ENCODE results near the gene ACADSB. TPM values are rescaled to one million over a fixed set of nuclear protein-coding genes. Genes with fewer than 3 reads are reported as not detected.

The ACADSB gene
- 10 to 100 TPM; 16.8 to 25.1 TPM for total RNA-seq

- no peaks in the 10 kb centered on the region for H3K9me3 Mint-ChIP-seq
- peak; percentile 91 to 93 for ATAC-seq
Observed at GRCh38 chr10:123008355-123009104, at the start of gene ACADSB, which contains the start of gene IKZF5. Gene ACADSB (plus strand): TSS chr10:123009006. CDS start chr10:123009030, 24 bp downstream. Gene IKZF5 (minus strand): TSS chr10:123008795. CDS start chr10:122998625, 10,170 bp downstream.

DNA sequence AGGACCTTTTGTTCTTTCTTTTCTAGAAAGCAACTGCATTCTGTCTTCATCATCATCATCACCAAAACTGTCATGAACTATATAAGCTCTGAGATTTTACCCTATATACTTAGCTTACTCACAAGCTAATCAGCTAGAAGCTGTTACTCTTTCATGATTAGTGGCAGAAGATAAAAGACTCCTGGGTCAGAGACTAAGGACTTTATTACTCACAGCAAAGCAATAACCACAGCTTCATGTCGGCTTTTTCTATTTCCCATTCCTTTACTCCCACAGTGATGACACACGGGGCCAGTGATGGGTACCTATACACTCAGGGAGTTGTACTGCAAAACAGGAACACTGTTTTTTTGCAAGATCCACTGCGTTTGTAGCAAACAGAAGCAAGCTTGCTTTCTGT is 46.4 kb upstream of the ACADSB start:
- ATAC-seq = peak; percentile 40 to 82
- H3K27ac Mint-ChIP-seq = no peak overlapping the region
- no peak for DNase-seq (ENCODE audit: low spot score in 2 of 2)
- H3K36me3 Mint-ChIP-seq = peaks cover 8 to 34% of the 10 kb centered on the region in 2 donors
- peaks cover 17 to 20% of the 10 kb centered on the region in 2 donors for H3K9me3 Mint-ChIP-seq

More at GRCh38 chr10:123008355-123009104, at the start of gene ACADSB, which contains the start of gene IKZF5:
- H3K27ac Mint-ChIP-seq = peak within 1 kb of the TSS; percentile 97 to 100
- DNase-seq (ENCODE audit: low spot score in 2 of 2) = peak; percentile 89 to 95
- H3K36me3 Mint-ChIP-seq = peaks cover 25 to 31% of the 10 kb centered on the region in 2 donors

DNA sequence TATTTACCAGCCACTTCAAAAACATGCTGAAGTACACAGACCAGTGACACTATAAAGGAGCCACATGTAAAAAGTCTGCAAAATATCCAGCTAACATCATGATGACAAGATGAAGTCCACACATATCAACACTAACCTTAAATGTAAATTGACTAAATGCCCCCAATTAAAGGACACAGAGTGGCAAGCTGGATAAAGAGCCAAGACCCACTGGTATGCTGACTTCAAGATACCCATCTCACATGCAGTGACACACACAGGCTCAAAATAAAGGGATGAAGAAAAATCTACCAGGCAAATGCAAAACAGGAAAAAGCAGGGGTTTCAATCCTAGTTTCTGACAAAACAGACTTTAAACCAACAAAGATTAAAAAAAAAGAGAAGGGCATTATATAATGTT is 41.9 kb upstream of the ACADSB start:
- ATAC-seq = no peak
- no peak overlapping the region for H3K27ac Mint-ChIP-seq
- no peak for DNase-seq (ENCODE audit: low spot score in 2 of 2)
- peaks cover 12 to 53% of the 10 kb centered on the region in 2 donors for H3K36me3 Mint-ChIP-seq
- peaks cover 31 to 36% of the 10 kb centered on the region in 2 donors for H3K9me3 Mint-ChIP-seq

GRCh38 chr10:122968698-122969097 is 40.1 kb upstream of the ACADSB start:
- Mint-ChIP-seq H3K36me3 (peaks cover 12 to 46% of the 10 kb centered on the region in 2 donors), H3K27ac (no peak overlapping the region), H3K9me3 (peaks cover 31 to 34% of the 10 kb centered on the region in 2 donors)
- no peak for DNase-seq (ENCODE audit: low spot score in 2 of 2)
- ATAC-seq = no peak

- ATAC-seq (no peak), DNase-seq (ENCODE audit: low spot score in 2 of 2) (no peak)
- peaks cover 0 to 4% of the 10 kb centered on the region in 2 donors for H3K36me3 Mint-ChIP-seq
- H3K27ac Mint-ChIP-seq = no peak overlapping the region
- peaks cover 4% of the 10 kb centered on the region in 2 donors for H3K9me3 Mint-ChIP-seq
Observed at GRCh38 chr10:122974023-122974422, 34.8 kb upstream of the ACADSB start.

DNA sequence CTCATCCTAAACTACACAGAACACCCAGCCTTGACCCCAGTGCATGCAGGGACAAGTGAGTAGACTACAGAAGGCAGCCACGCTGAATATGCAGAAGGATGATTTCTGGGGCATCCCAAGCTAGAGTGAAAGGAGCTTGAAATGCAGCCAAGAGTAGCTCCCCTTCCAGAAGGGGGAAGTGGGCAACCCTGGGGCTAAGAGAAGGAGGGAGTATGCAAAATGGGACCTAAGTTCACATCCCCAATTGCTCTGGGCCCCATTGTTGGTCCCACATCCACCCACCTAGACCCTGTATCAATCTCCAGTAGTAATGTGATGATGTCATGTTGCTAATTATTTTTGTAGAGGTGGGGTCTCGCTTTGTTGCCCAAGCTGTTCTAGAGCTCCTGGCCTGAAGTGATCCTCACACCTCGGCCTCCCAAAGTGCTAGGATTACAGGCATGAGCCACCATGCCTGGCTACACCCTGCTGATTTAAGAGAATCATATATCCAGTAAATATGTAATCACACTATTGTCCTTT is 34.2 kb upstream of the ACADSB start:
- H3K27ac Mint-ChIP-seq = no peak overlapping the region
- no peaks in the 10 kb centered on the region for H3K9me3 Mint-ChIP-seq
- DNase-seq (ENCODE audit: low spot score in 2 of 2) (no peak), ATAC-seq (no peak)
- no peaks in the 10 kb centered on the region for H3K36me3 Mint-ChIP-seq

DNA sequence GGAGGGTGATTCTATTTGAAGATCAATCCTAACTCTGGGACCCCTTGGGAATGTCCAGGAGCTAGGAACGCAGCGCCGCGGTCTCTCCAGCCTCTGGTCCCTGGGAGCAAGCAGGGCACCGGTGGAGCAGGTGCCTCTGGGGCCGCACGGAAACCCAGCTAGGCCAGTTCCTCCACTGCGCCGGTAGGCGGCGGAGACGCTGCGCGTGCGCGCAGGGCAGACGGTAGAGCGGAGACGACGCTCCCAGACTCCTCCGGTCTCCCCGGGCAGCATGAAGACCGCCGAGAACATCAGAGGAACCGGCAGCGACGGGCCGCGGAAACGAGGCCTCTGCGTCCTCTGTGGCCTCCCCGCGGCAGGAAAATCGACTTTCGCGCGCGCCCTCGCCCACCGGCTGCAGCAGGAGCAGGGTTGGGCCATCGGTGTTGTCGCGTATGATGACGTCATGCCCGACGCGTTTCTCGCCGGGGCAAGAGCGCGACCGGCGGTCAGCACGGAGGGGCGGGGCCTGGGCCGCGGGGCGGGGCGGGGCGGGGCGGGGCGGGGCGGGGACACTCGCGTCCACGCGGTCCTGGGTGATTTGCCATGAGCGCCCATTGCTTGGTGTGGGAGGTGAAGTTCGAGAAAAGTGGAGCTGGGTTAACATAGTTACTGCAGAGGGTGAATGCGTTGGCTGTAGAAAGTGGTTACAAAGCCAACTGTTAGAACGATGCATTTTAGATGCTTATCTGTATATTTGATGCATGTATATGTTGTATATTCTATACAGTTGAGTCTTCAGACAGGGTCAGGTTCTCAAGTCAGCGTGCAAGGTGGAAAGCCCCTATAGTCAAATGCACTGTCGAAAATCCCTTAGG is 28.4 kb upstream of the ACADSB start, which contains the start of gene PSTK:
TSS of gene PSTK (plus strand) at position 193 of the 857 bp plus-strand sequence. CDS start at position 272, 79 bp downstream.
- DNase-seq (ENCODE audit: low spot score in 2 of 2) (peak; percentile 80 to 93), ATAC-seq (peak; percentile 96 to 97)
- Mint-ChIP-seq H3K9me3 (no peaks in the 10 kb centered on the region), H3K27ac (peak within 1 kb of the TSS; percentile 86 to 99), H3K36me3 (peaks cover 0 to 6% of the 10 kb centered on the region in 2 donors)

DNA sequence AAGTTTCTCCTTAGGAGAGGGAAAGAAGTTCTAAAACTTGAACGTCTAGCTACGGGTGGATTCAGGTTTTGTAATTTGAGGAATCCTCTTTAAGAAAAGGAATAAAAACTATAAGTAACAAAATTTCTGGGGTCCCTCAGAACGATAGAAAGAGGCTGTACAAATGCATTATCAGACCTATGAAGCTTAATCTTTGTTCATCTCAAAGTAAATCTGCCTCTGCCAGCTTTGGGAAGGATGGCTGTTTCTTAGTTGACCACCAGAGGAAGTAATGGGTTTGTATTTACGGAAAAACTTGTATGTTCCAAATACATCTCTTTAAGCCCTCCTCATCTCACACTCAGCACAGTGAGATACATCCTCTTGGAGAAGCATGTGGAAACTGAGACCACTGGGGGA is 27.7 kb upstream of the ACADSB start:
- no peaks in the 10 kb centered on the region for H3K9me3 Mint-ChIP-seq
- peaks cover 0 to 6% of the 10 kb centered on the region in 2 donors for H3K36me3 Mint-ChIP-seq
- H3K27ac Mint-ChIP-seq = peak overlapping the region in 1 of 2 donors; percentile 99
- DNase-seq (ENCODE audit: low spot score in 2 of 2) (no peak), ATAC-seq (no peak)

DNA sequence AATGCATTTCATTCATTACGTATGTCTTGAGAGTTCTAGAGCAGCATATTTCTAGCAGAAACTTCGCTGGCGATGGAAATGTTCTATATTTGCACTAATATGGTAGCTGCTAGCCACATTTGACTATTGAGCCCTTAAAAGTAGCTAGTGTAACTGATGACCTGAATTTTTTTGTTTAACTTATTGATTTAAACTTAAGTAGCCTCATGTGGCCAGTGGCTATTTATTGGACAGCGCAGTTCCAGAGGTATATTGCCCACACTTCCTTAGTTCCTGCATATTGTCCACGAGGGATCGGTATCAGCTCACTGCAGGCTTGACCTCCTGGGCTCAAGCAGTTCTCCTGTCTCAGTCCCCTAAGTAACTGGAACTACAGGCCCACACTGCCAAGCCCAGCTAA is 24.9 kb upstream of the ACADSB start:
- no peaks in the 10 kb centered on the region for H3K9me3 Mint-ChIP-seq
- ATAC-seq = no peak

GRCh38 chr10:122984708-122985107 is 24.1 kb upstream of the ACADSB start:
- Mint-ChIP-seq H3K27ac (no peak overlapping the region), H3K9me3 (no peaks in the 10 kb centered on the region), H3K36me3 (peaks cover 0 to 10% of the 10 kb centered on the region in 2 donors)
- DNase-seq (ENCODE audit: low spot score in 2 of 2) = no peak
- no peak for ATAC-seq

More for the DNA sequence above, 24.9 kb upstream of the ACADSB start:
- Mint-ChIP-seq H3K36me3 (peaks cover 0 to 10% of the 10 kb centered on the region in 2 donors), H3K27ac (no peak overlapping the region)
- no peak for DNase-seq (ENCODE audit: low spot score in 2 of 2)

DNA sequence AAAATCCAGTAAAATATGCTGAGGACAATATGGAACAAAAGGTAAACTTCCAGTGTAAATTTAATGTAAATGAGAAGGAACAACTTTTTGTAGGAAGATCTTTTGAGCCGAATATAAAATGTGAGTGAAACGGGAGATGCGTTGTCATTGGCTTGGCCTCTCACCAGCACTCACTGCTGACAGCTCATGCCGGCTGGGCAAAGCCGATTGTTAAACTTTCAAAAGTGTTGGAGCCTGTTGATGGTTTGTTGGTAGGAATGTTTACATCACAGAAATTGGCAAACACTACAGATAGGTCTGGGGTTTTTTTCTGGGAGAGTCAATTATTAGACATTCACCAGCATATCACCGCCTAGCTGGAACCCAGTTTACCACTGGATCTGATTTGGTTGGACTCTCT is 22.5 kb upstream of the ACADSB start:
- no peak for ATAC-seq
- Mint-ChIP-seq H3K36me3 (peaks cover 0 to 4% of the 10 kb centered on the region in 2 donors), H3K9me3 (no peaks in the 10 kb centered on the region), H3K27ac (no peak overlapping the region)
- DNase-seq (ENCODE audit: low spot score in 2 of 2) = no peak

DNA sequence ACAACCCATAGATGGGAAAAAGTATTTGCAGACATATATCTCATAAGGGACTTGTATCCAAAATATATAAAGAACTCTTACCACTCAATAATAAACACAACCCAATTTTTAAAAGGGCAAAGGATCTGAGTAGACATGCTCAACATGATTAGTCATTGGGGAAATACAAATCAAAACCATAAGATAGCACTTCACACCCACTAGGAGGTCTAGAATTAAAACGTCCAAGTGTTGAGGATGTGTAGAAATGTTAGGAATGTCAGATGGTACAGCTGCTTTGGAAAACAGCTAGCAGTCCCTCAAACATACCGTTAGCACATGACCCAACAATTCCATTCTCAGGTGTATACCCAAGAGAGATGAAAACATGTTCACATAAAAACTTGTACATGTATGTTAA is 20.3 kb upstream of the ACADSB start:
- no peak overlapping the region for H3K27ac Mint-ChIP-seq
- DNase-seq (ENCODE audit: low spot score in 2 of 2) = no peak
- H3K9me3 Mint-ChIP-seq = no peaks in the 10 kb centered on the region
- peaks cover 0 to 4% of the 10 kb centered on the region in 2 donors for H3K36me3 Mint-ChIP-seq
- no peak for ATAC-seq

- Mint-ChIP-seq H3K36me3 (peaks cover 0 to 4% of the 10 kb centered on the region in 2 donors), H3K27ac (no peak overlapping the region), H3K9me3 (no peaks in the 10 kb centered on the region)
- DNase-seq (ENCODE audit: low spot score in 2 of 2) (no peak), ATAC-seq (no peak)
Observed at GRCh38 chr10:122990278-122990677, 18.5 kb upstream of the ACADSB start.

GRCh38 chr10:122992031-122992585 is 16.7 kb upstream of the ACADSB start:
- no peak for ATAC-seq
- H3K9me3 Mint-ChIP-seq = no peaks in the 10 kb centered on the region
- H3K36me3 Mint-ChIP-seq = peaks cover 0 to under 1% of the 10 kb centered on the region in 2 donors
- H3K27ac Mint-ChIP-seq = no peak overlapping the region
- no peak for DNase-seq (ENCODE audit: low spot score in 2 of 2)

DNA sequence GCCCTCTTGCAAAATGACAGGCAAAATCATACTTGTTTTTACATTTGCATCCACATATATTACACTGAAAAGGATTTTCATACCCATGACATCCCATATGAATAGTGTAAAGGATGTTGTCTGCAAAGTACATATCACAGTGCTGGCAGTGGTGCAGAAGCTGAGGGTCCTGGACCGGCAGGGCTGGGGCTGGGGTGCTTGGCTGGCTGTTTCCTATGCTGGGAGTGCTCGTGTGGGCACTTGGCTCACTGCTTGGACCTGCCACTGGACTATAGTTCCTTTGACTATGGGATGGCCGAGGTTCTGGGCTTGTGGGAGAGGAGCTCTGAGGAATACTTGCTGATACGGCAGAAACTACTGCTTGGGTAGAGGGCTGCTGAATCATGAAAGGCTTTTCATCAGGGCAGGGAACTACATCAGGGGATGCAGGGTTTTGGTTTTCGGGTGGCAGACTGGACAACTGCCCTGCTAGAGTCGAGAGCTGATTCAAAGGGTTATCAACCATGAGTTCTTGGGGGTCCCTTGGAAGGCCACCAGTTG is 14.9 kb upstream of the ACADSB start:
- no peak for ATAC-seq
- DNase-seq (ENCODE audit: low spot score in 2 of 2) = no peak
- H3K27ac Mint-ChIP-seq = peak overlapping the region in 1 of 2 donors; percentile 29
- H3K36me3 Mint-ChIP-seq = no peaks in the 10 kb centered on the region
- H3K9me3 Mint-ChIP-seq = no peaks in the 10 kb centered on the region

GRCh38 chr10:122995936-122996335 is 12.9 kb upstream of the ACADSB start:
- no peaks in the 10 kb centered on the region for H3K9me3 Mint-ChIP-seq

More at GRCh38 chr10:122995936-122996335, 12.9 kb upstream of the ACADSB start:
- DNase-seq (ENCODE audit: low spot score in 2 of 2) = no peak
- H3K27ac Mint-ChIP-seq = no peak overlapping the region
- no peaks in the 10 kb centered on the region for H3K36me3 Mint-ChIP-seq
- ATAC-seq = no peak
